A549 (cell line): Measurements from ENCODE around the gene HCRTR1. TPM values are rescaled to one million over a fixed set of nuclear protein-coding genes. Genes with fewer than 3 reads are reported as not detected.

Experiments used
- ATAC-seq, 2 experiments: fragments of 200-7000 bp in 1 of 2; fragments of >200 bp in 1 of 2; cut with Nextera tagmentation in 1 of 2; cut with Tn5 transposase in 1 of 2; 3 replicates each; pipeline versions ENCODE4 v1.8.0 to v1.9.1; 2018 to 2020; ENCODE audit warnings: mild to moderate bottlenecking in 1 of 2, moderate library complexity in 1 of 2
- CTCF ChIA-PET: fragments of 300-600 bp; sonication (Branson Sonifier 250); formaldehyde crosslinking; extraction: SDS; loops from one replicate; lab custom pipeline; 2021; ENCODE audit warnings: antibody characterized with exemption, inconsistent platforms; lab: Yijun Ruan, JAX
- POLR2A ChIA-PET: fragments of 350-600 bp; formaldehyde crosslinking; extraction: SDS; loops from one replicate; lab custom pipeline; 2021; ENCODE audit warnings: antibody characterized with exemption, inconsistent platforms; lab: Yijun Ruan, JAX
- DNase-seq, 2 experiments: peaks; one replicate each; pipeline versions ENCODE4 v3.0.0 to v3.0.0-alpha.2; 2011 to 2016; ENCODE audit warnings: low read depth in 1 of 2, low spot score in 1 of 2
- FAIRE-seq: peaks from 2 replicates; lab custom pipeline; 2011; peaks lifted over from hg19 to GRCh38; lab: Jason Lieb, UNC
- H3K27ac ChIP-seq, 2 experiments: fragments of >200 bp; sonication (Bioruptor Twin); formaldehyde crosslinking; 3 replicates each; pipeline ENCODE4 v1.5.1; 2016 to 2017
- H3K4me1 ChIP-seq: fragments of >200 bp; sonication (Bioruptor Twin); formaldehyde crosslinking; 3 replicates; pipeline ENCODE4 v1.6.1; 2016
- H3K4me2 ChIP-seq: fragments of >200 bp; sonication (Bioruptor Twin); formaldehyde crosslinking; 3 replicates; pipeline ENCODE4 v1.6.1; 2016
- H3K4me3 ChIP-seq: fragments of >200 bp; sonication (Bioruptor Twin); formaldehyde crosslinking; 3 replicates; pipeline ENCODE4 v1.5.1; 2016
- H3K9me3 ChIP-seq: fragments of >200 bp; sonication (Bioruptor Twin); formaldehyde crosslinking; 3 replicates; pipeline ENCODE4 v1.6.1; 2016
- CBX8 ChIP-seq: fragments of 200-600 bp; sonication (generic); IDR thresholded peaks from 2 replicates; pipeline ENCODE4 v1.6.1; 2016
- CEBPB ChIP-seq, 2 experiments: fragments of >200 bp in 1 of 2; sonication (Bioruptor Twin) in 1 of 2; formaldehyde crosslinking in 1 of 2; IDR thresholded peaks; 2 replicates each; pipeline ENCODE4 v1.6.1; 2012 to 2016
- FOXS1 ChIP-seq: fragments of 250-450 bp; sonication (Bioruptor Pico); IDR thresholded peaks from 2 replicates; pipeline ENCODE4 v1.5.0; 2020; ENCODE audit warnings: mild to moderate bottlenecking, moderate library complexity
- HEYL ChIP-seq: fragments of 250-450 bp; sonication (Bioruptor Pico); IDR thresholded peaks from 2 replicates; pipeline ENCODE4 v1.8.0; 2021; ENCODE audit warnings: mild to moderate bottlenecking, moderate library complexity
- HOXA7 ChIP-seq: fragments of 250-450 bp; sonication (Bioruptor Pico); IDR thresholded peaks from 2 replicates; pipeline ENCODE4 v1.5.0; 2020; ENCODE audit warnings: mild to moderate bottlenecking, moderate library complexity
- HOXB13 ChIP-seq: fragments of 250-450 bp; sonication (Bioruptor Pico); IDR thresholded peaks from 2 replicates; pipeline ENCODE4 v1.5.0; 2020; ENCODE audit warnings: low read depth, mild to moderate bottlenecking, moderate library complexity
- KDM1A ChIP-seq: fragments of 200-600 bp; sonication (generic); IDR thresholded peaks from 2 replicates; pipeline ENCODE4 v1.6.1; 2016; ENCODE audit warnings: low read depth, mild to moderate bottlenecking
- MAZ ChIP-seq: fragments of 150-350 bp; IDR thresholded peaks from 2 replicates; pipeline ENCODE4 v1.6.1; 2014; ENCODE audit warnings: antibody characterized with exemption, low read depth, low read length, borderline replicate concordance
- NFE2L2 ChIP-seq: fragments of 150-350 bp; conservative IDR thresholded peaks from 2 replicates; pipeline ENCODE4 v1.6.1; 2014; ENCODE audit warnings: low read length
- NR3C1 ChIP-seq: fragments of >200 bp; sonication (Bioruptor Twin); formaldehyde crosslinking; IDR thresholded peaks from 3 replicates; pipeline ENCODE4 v1.6.1; 2017
- RAD21 ChIP-seq, 2 experiments: fragments of >200 bp in 1 of 2; sonication (Bioruptor Twin) in 1 of 2; formaldehyde crosslinking in 1 of 2; IDR thresholded peaks in 1 of 2; conservative IDR thresholded peaks in 1 of 2; 2 replicates in 1 of 2; 3 replicates in 1 of 2; pipeline ENCODE4 v1.6.1; 2012 to 2018; ENCODE audit warnings: inconsistent platforms in 1 of 2
- SMC3 ChIP-seq: fragments of >200 bp; sonication (Bioruptor Twin); formaldehyde crosslinking; IDR thresholded peaks from 3 replicates; pipeline ENCODE4 v1.6.1; 2018; ENCODE audit warnings: inconsistent platforms
- TP53 ChIP-seq: fragments of 250-450 bp; sonication (Bioruptor Pico); IDR thresholded peaks from 2 replicates; pipeline ENCODE4 v1.5.0; 2021; ENCODE audit warnings: mild to moderate bottlenecking, moderate library complexity
- ZSCAN20 ChIP-seq: fragments of 250-450 bp; sonication (Bioruptor Pico); IDR thresholded peaks from 2 replicates; pipeline ENCODE4 v1.8.0; 2022; ENCODE audit warnings: mild to moderate bottlenecking, moderate library complexity
- WGBS: methylation state at CpG from one replicate; pipeline ENCODE4 v1.1.6; 2017; ENCODE audit errors: missing lambda C conversion rate; 5-methylcytosine and 5-hydroxymethylcytosine counted together
- polyA plus RNA-seq, 4 experiments: library from polyadenylated mRNA; depleted of rRNA in 3 of 4; stranded (reverse); fragments of >200 nt; fragmentation: RNase III in 1 of 4; extraction: RNeasy Plus Mini Kit Qiagen cat#74134 plus additional on column Dnase treatment in 1 of 4; gene quantifications; 2 replicates in 3 of 4; 3 replicates in 1 of 4; pipeline ENCODE4 v1.2.3, GENCODE V29; 2011 to 2017
- TF ChIP-seq, protein P1 (sequence below): fragments of >200 bp; sonication (Bioruptor Twin); formaldehyde crosslinking; IDR thresholded peaks from 3 replicates; pipeline ENCODE4 v1.6.1; 2016
- TF ChIP-seq, protein P2 (sequence below): fragments of >200 bp; sonication (Bioruptor Twin); formaldehyde crosslinking; IDR thresholded peaks from 3 replicates; pipeline ENCODE4 v1.5.1; 2016

Gene HCRTR1
- polyA plus RNA-seq, 2 of the 4 experiments (the other 2 are of a cell fraction): not detected

- TF ChIP-seq, protein P1, sequence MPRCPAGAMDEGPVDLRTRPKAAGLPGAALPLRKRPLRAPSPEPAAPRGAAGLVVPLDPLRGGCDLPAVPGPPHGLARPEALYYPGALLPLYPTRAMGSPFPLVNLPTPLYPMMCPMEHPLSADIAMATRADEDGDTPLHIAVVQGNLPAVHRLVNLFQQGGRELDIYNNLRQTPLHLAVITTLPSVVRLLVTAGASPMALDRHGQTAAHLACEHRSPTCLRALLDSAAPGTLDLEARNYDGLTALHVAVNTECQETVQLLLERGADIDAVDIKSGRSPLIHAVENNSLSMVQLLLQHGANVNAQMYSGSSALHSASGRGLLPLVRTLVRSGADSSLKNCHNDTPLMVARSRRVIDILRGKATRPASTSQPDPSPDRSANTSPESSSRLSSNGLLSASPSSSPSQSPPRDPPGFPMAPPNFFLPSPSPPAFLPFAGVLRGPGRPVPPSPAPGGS: no peak
- TF ChIP-seq MAZ (no peak), NFE2L2 (no peak), CEBPB (IDR thresholded peaks at IDR 0.05) (no peak), TP53 (CRISPR knock-in tag) (no peak), NR3C1 (no peak)
- TF ChIP-seq, protein P2, sequence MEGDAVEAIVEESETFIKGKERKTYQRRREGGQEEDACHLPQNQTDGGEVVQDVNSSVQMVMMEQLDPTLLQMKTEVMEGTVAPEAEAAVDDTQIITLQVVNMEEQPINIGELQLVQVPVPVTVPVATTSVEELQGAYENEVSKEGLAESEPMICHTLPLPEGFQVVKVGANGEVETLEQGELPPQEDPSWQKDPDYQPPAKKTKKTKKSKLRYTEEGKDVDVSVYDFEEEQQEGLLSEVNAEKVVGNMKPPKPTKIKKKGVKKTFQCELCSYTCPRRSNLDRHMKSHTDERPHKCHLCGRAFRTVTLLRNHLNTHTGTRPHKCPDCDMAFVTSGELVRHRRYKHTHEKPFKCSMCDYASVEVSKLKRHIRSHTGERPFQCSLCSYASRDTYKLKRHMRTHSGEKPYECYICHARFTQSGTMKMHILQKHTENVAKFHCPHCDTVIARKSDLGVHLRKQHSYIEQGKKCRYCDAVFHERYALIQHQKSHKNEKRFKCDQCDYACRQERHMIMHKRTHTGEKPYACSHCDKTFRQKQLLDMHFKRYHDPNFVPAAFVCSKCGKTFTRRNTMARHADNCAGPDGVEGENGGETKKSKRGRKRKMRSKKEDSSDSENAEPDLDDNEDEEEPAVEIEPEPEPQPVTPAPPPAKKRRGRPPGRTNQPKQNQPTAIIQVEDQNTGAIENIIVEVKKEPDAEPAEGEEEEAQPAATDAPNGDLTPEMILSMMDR: no peak
- H3K9me3 ChIP-seq: no peaks in the 10 kb centered on the region
- H3K4me3 ChIP-seq: no peak overlapping the region
- no peak for FAIRE-seq
- no peak for ATAC-seq
- DNase-seq: no peak
- WGBS: 50% methylated on average over 2 of the region's 6 CpGs
- no peak overlapping the region for H3K4me2 ChIP-seq
- ChIA-PET CTCF (no interaction called here), POLR2A (no interaction called here)
- no peak overlapping the region for H3K27ac ChIP-seq
- no peaks in the 10 kb centered on the region for H3K4me1 ChIP-seq
Measured at GRCh38 chr1:31615414-31615813, 2.1 kb upstream of the HCRTR1 start.

DNA sequence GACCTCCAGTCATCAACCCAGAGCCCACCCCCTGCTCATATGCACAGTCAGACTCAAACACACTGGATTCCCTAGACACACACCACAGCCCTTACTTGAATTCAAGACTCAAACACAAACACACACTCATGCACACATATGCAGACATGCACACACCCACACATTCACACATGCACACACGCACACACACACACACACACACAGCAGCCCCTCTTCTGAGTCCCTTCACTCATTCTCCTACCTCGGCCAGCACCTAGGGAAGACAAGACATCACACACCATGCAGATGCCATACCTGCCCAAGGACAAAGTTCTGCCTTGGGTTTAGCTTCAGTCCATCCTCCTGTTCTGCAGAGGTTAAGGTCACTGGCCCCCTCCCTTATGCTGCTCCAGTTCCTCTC is 1.6 kb upstream of the HCRTR1 start:
- no peak for TF ChIP-seq HEYL (CRISPR knock-in tag)
- no peak for TF ChIP-seq CBX8
- TF ChIP-seq HOXB13 (CRISPR knock-in tag): no peak
- no peak for TF ChIP-seq HOXA7 (CRISPR knock-in tag)
- TF ChIP-seq KDM1A: no peak
- TF ChIP-seq FOXS1: no peak
- H3K27ac ChIP-seq: no peak overlapping the region
- FAIRE-seq (no peak), ATAC-seq (no peak), DNase-seq (no peak)
- no peaks in the 10 kb centered on the region for H3K9me3 ChIP-seq
- H3K4me3 ChIP-seq: no peak overlapping the region
- no peaks in the 10 kb centered on the region for H3K4me1 ChIP-seq
- H3K4me2 ChIP-seq: no peak overlapping the region
- 82% methylated on average over 2 of the region's 2 CpGs for WGBS
- ChIA-PET POLR2A (no interaction called here), CTCF (no interaction called here)

GRCh38 chr1:31617916-31618746 is 642 bp downstream of the HCRTR1 start:
- CTCF ChIA-PET: interaction anchor here (0.5 to 3.5 kb wide), 38 partner anchors 8 to 423 kb away, joined by 3 to 29 read pairs (median 4); partner anchors contain the start of genes PEF1 and TINAGL1
- FAIRE-seq (no peak), DNase-seq (peak; percentile 27 to 51)
- Histone ChIP-seq H3K4me2 (peak overlapping the region; percentile 100), H3K27ac (peak overlapping the region; percentile 68 to 91; a peak in 5 of 6 replicates), H3K4me3 (peak overlapping the region; percentile 83)
- POLR2A ChIA-PET: interaction anchor here (1.6 kb wide), 1 partner anchor 69 kb away, joined by 4 read pairs; no protein-coding TSS in a partner anchor
- TF ChIP-seq NR3C1: no peak
- TF ChIP-seq RAD21 (conservative IDR thresholded peaks at IDR 0.05 in 1 of 2, IDR thresholded peaks at IDR 0.05 in 1 of 2): peak; percentile 41 to 55; a peak in 4 of 5 replicates
- TF ChIP-seq, protein P2: peak; percentile 70
- no peak for TF ChIP-seq HEYL (CRISPR knock-in tag)
- TF ChIP-seq ZSCAN20: no peak
- TF ChIP-seq SMC3: peak; percentile 54
- TF ChIP-seq, all 56 proteins: peak for 3
- peak; percentile 80 to 92 for ATAC-seq
- Histone ChIP-seq H3K9me3 (no peaks in the 10 kb centered on the region), H3K4me1 (no peaks in the 10 kb centered on the region)
- WGBS: 24% methylated on average over 19 of the region's 56 CpGs
